Measurements from ENCODE around the gene NT5C1B. TPM values are rescaled to one million over a fixed set of nuclear protein-coding genes. Genes with fewer than 3 reads are reported as not detected.

NT5C1B gene
- total RNA-seq, 1 donor from 2014 or later, result not detected

DNA sequence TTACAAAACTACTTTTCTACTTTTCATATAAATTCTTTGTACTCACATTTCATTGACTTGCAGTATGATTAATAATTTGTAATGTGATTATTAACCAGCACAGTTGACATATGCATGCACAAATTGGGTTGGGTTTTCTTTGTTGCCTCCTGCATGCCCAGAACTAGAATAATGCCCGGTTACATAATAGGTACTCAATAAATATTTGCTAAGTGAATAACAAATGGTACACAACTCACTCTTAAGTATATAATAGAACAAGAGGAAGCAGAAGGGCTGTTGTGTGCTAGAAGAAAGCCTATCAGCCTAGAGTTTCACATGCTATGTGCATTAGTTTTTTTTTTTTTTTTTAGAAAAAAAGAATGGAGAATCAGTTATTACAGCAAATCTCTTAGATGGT, 38.2 kb downstream of the NT5C1B start:
- DNase-seq (ENCODE audit: low spot score), result no peak

- DNase-seq (ENCODE audit: low spot score), result no peak
Measured at GRCh38 chr2:18550433-18550832, 38.9 kb downstream of the NT5C1B start.

DNA sequence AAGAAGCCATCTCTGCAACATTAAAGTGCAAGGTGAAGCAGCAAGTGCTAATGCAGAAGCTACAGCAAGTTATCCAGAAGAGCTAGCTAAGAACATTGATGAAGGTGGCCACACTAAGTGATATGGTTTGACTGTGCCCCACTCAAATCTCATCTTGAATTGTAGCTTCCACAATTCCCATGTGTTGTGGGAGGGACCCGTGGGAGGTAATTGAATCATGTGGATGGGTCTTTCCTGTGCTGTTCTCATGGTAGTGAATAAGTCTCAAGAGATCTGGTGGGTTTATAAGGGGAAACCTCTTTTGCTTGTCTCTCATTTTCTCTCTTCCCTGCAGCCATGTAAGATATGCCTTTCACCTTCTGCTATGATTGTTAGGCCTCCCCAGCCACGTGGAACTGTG, 40.3 kb downstream of the NT5C1B start:
- no peak for DNase-seq (ENCODE audit: low spot score)

GRCh38 chr2:18548621-18549020, 40.7 kb downstream of the NT5C1B start:
- no peak for DNase-seq (ENCODE audit: low spot score)

DNA sequence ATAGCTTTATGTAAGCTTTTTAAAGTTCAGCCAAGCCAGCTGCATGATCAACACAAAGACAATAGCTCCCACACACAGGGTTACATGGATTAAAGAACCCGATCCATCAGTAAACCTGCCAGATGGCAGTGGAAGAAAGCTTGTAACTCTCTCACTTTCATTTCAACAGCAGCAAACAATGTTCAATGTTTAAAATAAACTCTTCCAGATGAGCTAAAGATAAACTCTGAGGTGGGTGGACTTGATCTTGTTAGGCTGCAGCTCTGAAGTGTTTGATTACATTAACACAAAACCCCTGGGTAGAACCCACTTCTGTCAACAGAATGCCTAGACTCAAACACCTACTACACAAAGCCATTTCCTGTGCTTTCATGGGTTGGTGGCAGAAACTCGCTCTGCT, 42.8 kb downstream of the NT5C1B start:
- no peak for DNase-seq (ENCODE audit: low spot score)

DNA sequence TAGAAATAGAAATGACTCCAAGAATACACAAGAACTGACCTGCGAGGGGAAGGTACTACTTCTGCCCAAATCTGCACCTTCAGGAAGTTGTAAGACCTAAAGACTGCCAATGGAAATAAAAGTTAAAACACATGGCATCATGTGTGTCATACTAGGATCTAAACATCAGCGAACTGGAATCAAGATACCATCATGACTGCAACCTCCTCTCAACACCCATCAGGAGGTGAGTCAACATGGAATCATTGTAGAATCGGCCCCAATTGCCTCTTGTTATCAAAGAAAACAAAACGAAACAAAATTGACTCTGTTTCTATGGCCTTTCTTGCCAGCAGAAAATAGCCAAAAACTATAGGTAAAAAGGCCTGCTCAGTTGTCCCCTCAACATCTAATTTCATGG, 44.0 kb downstream of the NT5C1B start:
- no peak for DNase-seq (ENCODE audit: low spot score)

GRCh38 chr2:18544171-18544570, 45.2 kb downstream of the NT5C1B start:
- no peak for DNase-seq (ENCODE audit: low spot score)

DNA sequence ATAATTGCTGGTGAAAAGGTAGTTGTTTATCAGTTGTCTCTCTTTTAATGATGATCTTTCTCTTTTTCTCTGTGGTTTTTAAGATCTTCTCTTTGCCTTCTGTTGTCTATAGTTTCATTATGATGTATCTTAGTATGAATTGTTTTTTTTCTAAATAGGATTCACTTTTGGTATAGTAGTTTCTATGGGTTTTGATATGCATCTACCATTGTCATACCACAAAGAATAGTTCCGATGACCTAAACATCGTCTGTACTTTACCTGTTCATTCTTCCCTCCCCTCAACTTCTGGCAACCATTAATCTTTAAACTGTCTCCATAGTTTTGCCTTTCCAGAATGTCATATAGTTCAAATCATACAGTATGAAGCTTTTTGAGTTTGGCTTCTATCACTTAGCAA, 48.5 kb downstream of the NT5C1B start:
- DNase-seq (ENCODE audit: low spot score), result no peak

DNA sequence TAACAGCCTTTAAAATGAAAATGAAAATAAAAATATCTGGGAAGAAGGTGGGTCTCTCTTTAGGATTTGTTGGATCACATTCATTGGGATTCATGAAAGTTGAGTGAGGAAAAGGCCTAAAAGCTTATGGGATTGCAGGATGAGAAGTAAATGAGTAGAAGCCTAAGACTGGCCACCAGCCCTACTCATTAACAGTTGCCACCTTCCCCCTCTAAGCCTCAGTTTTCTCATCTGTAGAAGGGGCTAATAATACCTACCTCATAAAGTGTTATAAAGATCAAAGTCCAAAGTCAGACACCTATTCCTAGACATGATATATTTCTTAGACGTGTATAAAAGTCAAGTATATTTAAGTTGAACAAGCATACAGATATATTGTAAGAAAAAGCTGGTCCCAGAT, 52.7 kb downstream of the NT5C1B start:
- no peak for DNase-seq (ENCODE audit: low spot score)

GRCh38 chr2:18536100-18536499, 53.3 kb downstream of the NT5C1B start:
- no peak for DNase-seq (ENCODE audit: low spot score)

GRCh38 chr2:18531194-18531593, 58.2 kb downstream of the NT5C1B start:
- no peak for DNase-seq (ENCODE audit: low spot score)

DNA sequence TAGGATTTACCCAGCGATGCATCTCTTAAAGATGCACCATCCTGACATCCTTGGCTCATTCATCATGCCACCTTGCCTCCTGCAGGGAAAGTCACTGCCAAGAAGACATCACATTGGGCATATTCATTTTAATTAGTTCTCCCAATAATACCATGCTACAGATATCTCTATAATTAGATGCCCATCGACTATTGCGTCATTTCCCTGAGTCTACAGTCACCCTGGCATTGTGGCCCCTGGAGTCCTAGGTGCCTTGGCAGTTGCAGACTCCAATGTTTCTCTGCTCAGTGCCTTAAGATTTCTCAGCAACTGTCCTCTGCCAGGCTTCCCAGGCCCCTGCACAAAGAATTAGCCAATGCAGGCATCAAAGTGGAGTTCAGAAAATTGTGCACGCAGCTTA, 61.5 kb downstream of the NT5C1B start:
- no peak for DNase-seq (ENCODE audit: low spot score)

GRCh38 chr2:18527326-18527725, 62.0 kb downstream of the NT5C1B start:
- DNase-seq (ENCODE audit: low spot score), result no peak

GRCh38 chr2:18526429-18526828, 62.9 kb downstream of the NT5C1B start:
- no peak for DNase-seq (ENCODE audit: low spot score)

- DNase-seq (ENCODE audit: low spot score), result no peak
Measured at GRCh38 chr2:18525852-18526251, 63.5 kb downstream of the NT5C1B start.

GRCh38 chr2:18525236-18525635, 64.1 kb downstream of the NT5C1B start:
- no peak for DNase-seq (ENCODE audit: low spot score)

- no peak for DNase-seq (ENCODE audit: low spot score)
Measured at GRCh38 chr2:18522484-18523146, 66.8 kb downstream of the NT5C1B start.

GRCh38 chr2:18520451-18521425, 68.6 kb downstream of the NT5C1B start:
- peak; percentile 81 for DNase-seq (ENCODE audit: low spot score)

DNA sequence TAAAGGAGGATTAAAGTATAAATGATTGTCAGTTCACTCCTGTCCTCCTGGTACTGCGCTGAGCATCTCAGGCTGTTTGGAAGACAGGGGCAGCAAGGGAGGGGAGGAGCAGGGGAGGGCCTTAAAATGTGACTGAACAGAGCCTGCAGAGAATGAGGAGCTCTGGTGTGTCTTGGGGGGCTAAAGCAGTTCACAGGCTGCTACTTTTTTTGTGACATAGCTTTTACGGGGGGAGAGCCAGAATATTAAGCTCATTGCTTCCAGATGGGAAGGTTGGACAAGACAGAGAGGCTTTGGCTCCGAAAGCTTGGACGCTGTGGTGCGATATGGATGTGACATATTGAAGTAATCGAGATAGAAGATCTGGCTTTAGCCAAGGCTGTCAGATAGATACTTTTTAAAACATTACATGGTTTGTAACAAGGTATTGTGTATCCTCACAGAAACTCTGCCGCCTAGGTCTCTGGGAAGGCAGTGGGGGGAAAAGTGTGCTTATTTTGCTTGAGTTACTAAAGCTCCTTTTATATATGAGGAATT, 69.4 kb downstream of the NT5C1B start:
- no peak for DNase-seq (ENCODE audit: low spot score)

GRCh38 chr2:18518116-18519111, 71.0 kb downstream of the NT5C1B start:
- DNase-seq (ENCODE audit: low spot score), result no peak

- no peak for DNase-seq (ENCODE audit: low spot score)
Measured at GRCh38 chr2:18517386-18517785, 72.0 kb downstream of the NT5C1B start.

DNA sequence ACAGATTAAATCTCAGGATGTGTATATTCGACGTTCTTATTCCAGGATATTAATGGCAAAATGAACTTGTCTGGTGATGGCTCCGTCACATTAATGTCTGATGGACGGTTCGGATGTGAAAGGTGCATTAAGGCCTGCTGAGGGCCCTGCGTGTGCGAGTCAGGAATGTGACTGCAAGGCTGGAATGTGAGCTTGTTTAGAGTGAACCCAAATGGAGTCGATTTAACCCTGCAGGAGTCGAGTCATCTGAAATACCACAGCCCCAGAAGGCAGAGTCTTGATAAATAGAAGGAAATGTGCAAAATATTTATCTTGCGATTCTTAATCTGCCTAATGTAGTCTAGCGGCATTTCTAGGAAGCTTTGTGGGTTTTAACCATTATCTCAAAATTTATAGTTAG, 73.3 kb downstream of the NT5C1B start:
- no peak for DNase-seq (ENCODE audit: low spot score)
